NCI-H2227 (cell line): ENCODE data around the gene LRP1.

ENCODE experiments used
- DNase-seq: peaks from one replicate; lab custom pipeline; 2025; ENCODE audit not compliant: unreplicated experiment; lab: John Stamatoyannopoulos, UW

Gene LRP1

GRCh38 chr12:57127726-57128518 is at the start of gene LRP1:
LRP1 (plus strand) TSS chr12:57128483; CDS start chr12:57128965, 482 bp downstream.
- peak; percentile 81 for DNase-seq

- DNase-seq, result peak; percentile 98
These were observed 49.5 kb upstream of the LRP1 start, which contains the start of gene NEMP1 for GRCh38 chr12:57078519-57079404. NEMP1 (minus strand) TSS chr12:57078791; CDS start chr12:57078745, 46 bp downstream.

DNA sequence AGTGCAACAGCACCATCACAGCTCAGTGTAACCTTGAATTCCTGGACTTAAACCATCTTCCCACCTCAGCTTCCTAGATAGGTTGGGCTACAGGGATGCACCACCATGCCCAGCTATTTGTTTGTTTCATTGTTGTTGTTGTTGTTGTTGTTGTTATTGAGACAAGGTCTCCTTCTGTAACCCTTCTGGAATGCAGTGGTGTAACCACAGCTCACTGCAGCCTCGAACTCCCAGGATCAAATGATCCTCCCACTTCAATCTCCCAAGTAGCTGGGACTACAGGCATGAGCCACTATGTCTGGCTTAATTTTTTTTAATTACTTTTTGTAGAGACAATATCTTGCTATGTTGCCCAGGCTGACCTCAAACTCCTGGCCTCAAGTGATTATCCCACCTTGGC is 48.5 kb upstream of the LRP1 start:
- no peak for DNase-seq

DNA sequence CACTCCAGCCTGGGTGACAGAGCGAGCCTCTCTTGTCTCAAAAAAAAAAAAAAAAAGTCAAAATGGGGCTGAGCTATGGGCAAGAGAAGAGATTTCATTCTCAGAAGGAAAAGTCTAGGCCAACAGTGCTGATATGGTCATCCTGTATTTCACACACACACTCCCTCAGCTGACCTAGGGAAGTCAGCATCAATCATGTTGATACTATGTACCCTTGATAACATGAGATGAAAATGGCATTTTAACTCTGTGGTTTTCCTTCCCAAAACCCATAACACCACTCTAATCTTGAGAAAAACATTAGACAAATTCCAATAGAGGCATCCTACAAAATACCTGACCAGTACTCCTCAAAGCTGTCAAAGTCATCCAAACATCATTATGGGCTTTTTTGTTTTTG is 47.4 kb upstream of the LRP1 start:
- no peak for DNase-seq

GRCh38 chr12:57085999-57086492 is 42.2 kb upstream of the LRP1 start:
- DNase-seq, result peak; percentile 37

DNA sequence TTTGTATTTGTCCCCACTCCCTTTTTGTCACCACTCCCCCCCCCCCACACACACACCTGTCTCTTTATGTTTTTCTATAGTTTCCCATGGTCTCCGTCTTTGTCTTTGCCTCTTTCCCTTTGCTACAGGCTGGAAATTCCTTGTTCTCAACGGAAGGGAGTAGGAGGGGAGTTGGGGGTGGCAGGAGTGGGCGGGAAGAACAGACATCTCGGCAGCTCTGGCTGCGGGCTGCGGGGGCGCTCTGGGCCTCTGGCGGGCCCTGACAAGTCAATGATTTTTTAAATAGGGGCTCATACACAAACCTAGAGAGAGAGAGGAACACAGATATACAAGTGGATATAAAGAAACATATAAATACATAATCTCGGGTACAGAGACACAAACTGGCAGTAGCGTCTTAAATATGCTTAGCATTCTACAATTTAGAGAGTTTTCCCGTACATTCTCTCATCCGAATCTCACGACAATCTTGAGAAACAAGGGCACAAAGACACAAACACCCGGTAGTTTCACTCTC is 41.7 kb upstream of the LRP1 start:
- peak; percentile 78 for DNase-seq

DNA sequence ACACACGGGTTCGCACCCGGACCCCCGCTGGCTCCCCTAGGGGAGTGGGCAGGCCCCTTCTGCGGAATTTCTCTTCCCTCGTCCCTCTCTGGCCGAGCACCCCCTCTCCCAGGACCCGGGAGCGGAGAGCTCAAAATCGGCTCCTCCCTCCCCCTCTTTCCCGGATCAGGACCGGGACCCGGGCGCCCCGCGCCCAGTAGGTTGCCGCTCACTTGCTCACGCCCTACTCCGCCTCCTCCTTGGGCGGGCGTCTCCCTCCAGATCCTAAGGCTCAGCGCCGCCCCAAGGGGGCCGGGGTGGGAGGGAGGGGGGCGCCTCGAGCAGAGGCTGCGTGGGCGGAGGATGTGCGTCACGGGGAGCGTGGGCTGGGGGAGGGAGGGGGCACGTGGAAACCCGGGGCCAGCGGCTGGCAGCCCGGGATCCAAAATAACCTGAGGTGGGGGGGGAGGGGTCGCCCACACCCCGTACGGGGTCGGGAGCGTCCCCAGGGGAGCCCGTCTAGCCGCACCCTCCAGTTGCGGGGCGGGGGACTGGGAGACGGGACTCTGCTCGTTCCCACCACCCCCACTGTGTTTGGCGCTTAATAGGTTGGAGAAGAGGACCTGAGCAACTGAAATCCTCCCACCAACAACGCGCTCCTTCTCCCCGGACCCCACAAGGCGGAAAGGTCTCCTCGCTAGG is 41.1 kb upstream of the LRP1 start:
- DNase-seq, result peak; percentile 80

- peak; percentile 92 for DNase-seq
These were observed 40.5 kb upstream of the LRP1 start for GRCh38 chr12:57087691-57088353.

GRCh38 chr12:57088354-57089270 is 39.7 kb upstream of the LRP1 start, which contains the start of gene NAB2:
NAB2 (plus strand) TSS chr12:57089114; CDS start chr12:57089272, 158 bp downstream.
- peak; percentile 91 for DNase-seq

DNA sequence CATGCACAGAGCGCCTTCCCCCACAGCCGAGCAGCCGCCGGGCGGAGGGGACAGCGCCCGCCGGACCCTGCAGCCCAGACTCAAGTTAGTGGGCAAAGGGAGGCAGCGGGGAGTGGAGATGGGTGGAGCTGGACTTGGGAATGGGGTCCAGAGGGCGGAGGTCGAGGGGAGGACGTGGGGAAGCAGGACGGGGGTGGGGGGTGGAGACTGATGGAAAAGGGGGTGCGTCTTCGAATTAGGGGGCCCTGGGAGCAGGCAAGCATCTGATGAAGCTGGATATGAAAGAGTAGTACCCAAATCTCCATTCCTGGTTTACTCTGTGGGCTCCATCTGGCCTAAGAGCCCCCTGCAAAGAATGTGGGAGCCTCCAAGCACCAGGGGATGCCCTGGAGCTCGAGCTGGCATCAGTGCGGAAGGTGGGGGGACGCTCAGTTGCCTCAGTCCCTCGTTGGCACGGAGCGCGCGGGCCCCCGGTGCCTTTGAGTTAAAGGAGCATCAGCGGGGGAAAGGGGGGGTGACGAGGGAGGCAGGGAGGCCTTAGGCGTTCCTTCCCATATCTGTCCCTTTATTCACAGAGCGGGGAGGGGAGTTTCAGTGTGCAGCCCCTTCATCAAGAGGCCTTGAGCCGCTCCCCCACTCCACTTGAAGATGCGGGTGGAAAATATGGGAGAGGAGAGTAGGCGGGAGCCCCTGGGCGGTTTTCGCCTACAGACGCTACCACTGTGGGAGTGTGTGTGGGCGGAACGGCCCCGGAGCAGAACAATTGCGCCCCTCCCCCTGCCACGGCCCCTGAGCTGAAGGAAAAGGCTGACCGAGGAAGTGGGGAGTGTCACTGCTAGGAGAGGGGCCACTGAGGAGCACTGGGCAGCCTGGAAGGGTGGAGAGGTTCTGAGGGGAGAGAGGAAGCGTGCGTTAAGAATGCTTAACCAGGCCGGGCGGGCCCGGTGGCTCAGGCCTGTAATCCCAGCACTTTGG is 38.7 kb upstream of the LRP1 start:
- peak; percentile 61 for DNase-seq

DNA sequence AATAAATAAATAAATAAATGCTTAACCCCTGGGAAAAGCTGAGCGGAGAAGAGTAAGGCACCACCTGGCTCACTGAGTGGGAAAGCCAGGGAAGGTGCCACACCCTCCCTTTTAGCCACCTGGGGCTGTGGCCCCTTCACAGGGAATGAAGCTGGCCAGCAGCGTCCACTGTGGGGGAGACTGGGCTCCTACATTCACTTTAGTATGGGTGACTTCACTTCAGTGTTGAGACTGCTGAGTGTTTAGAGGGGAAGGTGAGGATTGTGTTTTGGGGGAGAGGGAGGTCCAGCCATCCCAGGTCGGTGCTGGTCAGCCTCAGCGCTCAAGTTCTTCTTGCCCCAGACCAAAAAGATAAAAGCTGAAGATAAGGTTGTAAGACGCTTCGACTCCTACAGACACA is 37.8 kb upstream of the LRP1 start:
- no peak for DNase-seq

DNA sequence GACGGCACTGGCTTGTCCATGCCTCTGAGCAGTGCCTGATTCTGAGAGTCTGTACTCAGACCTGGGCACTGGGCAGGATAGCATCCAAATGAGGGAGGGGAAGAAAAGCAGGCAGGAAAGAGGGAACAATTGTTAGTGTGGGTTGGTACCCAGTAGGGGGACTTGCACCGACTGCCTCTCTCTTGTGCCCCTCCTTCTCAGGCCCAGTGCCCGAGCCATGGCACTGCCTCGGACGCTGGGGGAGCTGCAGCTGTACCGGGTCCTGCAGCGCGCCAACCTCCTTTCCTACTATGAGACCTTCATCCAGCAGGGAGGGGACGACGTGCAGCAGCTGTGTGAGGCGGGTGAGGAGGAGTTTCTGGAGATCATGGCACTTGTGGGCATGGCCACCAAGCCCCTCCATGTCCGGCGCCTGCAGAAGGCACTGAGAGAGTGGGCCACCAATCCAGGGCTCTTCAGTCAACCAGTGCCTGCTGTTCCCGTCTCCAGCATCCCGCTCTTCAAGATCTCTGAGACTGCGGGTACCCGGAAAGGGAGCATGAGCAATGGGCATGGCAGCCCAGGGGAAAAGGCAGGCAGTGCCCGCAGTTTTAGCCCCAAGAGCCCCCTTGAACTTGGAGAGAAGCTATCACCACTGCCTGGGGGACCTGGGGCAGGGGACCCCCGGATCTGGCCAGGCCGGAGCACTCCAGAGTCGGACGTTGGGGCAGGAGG is 37.2 kb upstream of the LRP1 start:
- DNase-seq, result peak; percentile 9

DNA sequence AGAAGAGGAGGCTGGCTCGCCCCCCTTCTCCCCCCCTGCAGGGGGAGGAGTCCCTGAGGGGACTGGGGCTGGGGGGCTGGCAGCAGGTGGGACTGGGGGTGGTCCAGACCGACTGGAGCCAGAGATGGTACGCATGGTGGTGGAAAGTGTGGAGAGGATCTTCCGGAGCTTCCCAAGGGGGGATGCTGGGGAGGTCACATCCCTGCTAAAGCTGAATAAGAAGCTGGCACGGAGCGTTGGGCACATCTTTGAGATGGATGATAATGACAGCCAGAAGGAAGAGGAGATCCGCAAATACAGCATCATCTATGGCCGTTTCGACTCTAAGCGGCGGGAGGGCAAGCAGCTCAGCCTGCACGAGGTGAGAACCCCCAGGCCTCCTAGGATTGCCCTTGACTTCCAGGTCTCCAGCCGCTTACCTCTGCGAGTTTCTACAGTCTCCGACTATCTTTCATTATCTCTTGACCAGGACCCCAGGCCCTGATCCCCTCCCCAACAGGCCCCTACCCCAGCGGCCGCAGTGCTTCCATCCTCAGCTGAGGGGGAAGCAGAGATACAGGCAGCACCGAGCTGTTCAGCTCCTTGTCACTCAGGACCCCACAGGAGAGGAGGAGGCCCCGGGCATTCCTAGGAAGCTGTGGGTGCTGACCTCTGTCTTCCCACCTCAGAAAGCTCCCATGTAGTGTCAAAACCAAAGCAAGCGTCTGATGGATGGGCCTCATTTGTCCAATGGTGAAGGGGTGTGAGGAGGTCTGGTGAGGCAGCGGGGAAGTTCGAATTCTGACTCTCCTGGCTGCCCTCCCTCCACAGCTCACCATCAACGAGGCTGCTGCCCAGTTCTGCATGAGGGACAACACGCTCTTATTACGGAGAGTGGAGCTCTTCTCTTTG is 36.4 kb upstream of the LRP1 start:
- no peak for DNase-seq

- DNase-seq, result no peak
These were observed 35.8 kb upstream of the LRP1 start for GRCh38 chr12:57092529-57092862.

- no peak for DNase-seq
These were observed 35.3 kb upstream of the LRP1 start for GRCh38 chr12:57092876-57093414.
